Fibroblast of mammary gland (primary cell): ENCODE results near the gene CMTM8.

ENCODE experiments used
- DNase-seq: peaks from one replicate; pipeline ENCODE4 v3.0.0-alpha.2; 2010; ENCODE audit warnings: low read depth
- H3K4me3 ChIP-seq: 2 replicates; pipeline ENCODE4 v1.5.1; 2011; ENCODE audit warnings: low read depth, mild to moderate bottlenecking, low read length, moderate library complexity; ENCODE audit not compliant: control insufficient read depth
- TF ChIP-seq, protein P1 (sequence below): conservative IDR thresholded peaks from 2 replicates; pipeline ENCODE4 v1.5.1; 2011; ENCODE audit warnings: low read depth, low read length, inconsistent platforms; ENCODE audit not compliant: control insufficient read depth, insufficient read depth

Gene CMTM8

DNA sequence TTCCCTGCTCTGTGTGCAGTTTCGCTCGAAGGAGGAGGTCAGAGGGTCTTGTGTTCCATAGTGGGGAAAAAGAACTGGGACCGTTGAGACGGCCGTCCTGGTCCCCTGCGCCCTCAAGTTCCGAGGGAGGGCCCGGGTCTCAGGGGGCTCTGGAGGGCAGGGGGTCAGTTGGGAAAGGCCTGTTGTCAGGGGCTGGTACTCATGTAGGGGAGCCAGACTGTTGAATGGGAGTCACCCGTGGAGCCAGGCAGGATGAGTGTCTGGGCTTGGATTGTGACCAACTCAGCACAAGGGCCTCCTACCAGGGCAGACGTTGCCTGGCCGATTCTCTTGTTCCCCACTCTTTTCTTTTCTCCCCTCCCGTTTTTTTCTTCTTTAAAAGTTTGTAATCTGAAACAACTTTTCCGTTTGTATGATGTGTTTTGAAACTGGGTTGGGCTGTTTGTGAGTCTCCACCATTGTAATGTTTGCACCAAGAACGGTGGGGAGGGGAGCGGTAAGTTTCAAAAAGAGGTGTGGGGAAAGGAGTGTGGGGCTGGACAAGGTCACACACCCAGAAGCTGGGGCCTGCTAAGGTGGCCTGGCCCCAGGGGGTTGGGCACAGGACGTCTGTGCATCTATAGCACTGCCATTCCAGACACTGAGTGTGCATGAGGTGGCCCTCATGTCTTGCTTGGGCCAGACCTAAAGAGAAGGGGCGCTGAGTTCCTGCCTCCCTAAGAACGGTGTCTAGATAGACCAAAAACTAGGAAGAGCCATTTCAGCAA lies 154.2 kb downstream of the CMTM8 start:
- TF ChIP-seq, protein P1, sequence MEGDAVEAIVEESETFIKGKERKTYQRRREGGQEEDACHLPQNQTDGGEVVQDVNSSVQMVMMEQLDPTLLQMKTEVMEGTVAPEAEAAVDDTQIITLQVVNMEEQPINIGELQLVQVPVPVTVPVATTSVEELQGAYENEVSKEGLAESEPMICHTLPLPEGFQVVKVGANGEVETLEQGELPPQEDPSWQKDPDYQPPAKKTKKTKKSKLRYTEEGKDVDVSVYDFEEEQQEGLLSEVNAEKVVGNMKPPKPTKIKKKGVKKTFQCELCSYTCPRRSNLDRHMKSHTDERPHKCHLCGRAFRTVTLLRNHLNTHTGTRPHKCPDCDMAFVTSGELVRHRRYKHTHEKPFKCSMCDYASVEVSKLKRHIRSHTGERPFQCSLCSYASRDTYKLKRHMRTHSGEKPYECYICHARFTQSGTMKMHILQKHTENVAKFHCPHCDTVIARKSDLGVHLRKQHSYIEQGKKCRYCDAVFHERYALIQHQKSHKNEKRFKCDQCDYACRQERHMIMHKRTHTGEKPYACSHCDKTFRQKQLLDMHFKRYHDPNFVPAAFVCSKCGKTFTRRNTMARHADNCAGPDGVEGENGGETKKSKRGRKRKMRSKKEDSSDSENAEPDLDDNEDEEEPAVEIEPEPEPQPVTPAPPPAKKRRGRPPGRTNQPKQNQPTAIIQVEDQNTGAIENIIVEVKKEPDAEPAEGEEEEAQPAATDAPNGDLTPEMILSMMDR = no peak
- peak; percentile 85 for DNase-seq
- H3K4me3 ChIP-seq = peak overlapping the region; percentile 75

DNA sequence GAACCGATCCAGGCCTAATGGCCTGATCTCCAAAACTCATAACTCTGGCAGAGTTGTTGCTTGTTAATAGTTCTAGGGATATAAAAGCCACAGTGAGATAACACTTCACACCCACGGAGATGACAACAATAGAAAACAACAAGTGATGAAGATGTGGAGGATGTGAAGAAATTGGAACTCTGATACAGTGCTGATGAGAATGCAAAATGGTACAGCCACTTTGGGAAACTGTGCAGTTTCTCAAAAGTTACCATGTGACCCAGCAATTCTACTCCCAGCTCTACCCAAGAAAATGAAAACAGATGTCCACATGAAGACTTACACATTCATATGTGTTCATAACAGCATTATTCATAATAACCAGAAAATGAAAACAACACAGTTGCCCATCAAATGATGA lies 157.0 kb downstream of the CMTM8 start:
- no peak overlapping the region for H3K4me3 ChIP-seq
- DNase-seq = peak; percentile 26
- TF ChIP-seq, protein P1 = no peak

DNA sequence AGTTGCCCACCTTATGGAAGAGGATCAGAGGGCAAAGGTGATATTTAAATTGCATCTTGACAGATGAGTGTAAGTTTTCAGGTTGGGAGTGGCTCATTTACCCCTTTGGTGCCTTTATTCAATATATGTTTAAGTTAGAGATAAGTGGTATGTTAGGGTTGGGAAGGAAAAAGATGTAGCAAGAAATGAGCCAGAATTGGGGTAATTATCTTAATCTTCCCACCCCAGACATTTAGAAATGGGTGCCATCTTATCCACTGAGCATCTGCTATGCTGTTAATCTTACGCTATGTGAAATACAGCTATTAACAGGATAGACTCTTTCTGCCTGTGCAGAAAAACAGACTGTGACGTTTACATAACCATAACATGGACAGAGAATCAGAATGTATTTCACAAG lies 159.5 kb downstream of the CMTM8 start:
- no peak for DNase-seq
- no peak overlapping the region for H3K4me3 ChIP-seq
- TF ChIP-seq, protein P1 = no peak

DNA sequence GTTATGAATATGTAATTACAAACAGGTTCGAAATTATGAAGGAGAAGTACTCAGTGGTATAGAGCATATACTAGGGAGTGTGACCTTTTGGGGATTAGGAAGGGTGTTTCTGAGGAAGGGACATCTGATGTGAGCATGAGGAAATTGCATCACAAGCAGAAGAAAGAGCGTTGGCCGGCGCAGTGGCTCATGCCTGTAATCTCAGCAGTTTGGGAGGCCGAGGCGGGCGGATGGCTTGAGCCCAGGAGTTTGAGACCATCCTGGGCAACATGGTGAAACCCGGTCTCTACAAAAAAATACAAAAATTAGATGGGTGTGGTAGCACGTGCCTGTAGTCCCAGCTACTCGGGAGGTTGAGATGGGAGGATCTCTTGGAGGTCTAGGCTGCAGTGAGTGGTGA lies 160.1 kb downstream of the CMTM8 start:
- H3K4me3 ChIP-seq = no peak overlapping the region
- no peak for DNase-seq
- TF ChIP-seq, protein P1 = no peak

DNA sequence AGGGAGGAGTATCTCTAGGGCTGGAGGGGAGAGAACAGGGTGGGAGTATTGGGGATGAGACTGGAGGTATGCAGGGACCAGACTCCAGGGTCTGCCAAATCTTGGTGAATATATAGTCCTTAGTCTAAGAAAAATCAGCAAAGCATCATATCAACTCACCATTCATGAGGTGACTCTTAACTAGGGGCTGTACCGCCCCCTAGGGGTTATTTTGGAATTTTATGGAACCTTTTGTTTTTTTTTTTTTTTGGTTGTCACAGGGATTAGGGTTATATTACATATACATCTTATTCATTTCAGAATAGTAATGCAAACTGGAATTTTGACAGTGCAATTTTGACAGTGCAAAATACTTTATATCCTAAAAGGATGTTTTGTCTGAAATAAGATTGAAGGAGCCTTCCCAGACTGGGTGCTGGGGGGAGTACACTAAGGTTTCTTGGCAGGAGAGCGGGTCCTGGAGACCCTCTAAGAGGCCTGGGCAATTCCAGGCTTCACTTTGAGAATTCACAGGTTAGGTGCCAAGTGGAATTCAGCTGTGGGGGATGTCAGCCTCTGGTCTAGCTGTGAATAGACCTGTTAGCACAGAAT lies 160.6 kb downstream of the CMTM8 start:
- TF ChIP-seq, protein P1 = peak; percentile 73
- peak; percentile 72 for DNase-seq
- H3K4me3 ChIP-seq = no peak overlapping the region

DNA sequence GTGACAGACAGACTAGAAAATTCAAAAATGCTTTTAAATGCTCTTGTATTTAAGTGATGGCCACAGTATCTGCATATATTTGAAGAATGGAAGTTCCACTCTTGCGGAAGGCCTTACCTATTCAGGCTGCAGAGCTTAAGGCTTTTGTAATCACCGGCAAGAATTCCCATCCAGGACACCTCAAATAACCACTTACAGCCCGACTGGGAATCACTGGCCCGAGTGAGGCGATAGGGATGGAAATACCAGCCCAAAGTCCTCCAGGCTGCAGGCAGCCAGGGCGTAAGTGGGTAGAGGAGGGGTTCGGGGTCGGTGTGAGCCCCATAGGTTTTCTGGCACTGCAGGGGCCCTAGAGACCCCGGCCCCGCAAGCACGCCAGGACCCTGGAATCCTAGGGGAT lies 162.6 kb downstream of the CMTM8 start:
- DNase-seq = no peak
- TF ChIP-seq, protein P1 = no peak
- H3K4me3 ChIP-seq = peak overlapping the region; percentile 45

DNA sequence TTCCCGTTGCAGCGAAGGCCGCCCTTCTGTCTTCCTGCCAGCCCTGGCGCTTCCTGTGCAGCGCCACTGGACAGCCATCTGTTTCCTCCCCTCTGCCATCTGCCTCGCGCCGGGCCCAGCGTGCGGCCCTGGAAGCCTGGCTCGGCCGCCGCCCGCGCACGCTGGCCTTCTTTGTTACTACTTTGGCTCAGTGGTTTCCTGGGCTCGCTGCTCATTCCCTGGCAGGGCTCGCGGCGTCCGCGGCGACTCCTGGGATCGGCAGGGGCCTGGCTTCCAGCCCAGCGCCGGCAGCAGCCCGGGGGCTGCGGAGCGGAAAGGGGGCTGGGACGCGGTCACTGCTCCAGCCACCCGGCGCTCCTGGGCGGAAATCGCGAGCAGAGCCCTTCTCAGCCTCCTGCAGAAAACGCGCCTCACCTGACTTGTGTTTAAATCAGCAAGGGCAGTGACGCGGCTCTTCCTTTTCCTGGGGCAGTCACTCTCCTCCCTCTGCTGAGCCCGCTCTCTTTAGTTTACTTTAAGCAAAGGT lies 163.1 kb downstream of the CMTM8 start:
- H3K4me3 ChIP-seq = peak overlapping the region; percentile 45
- TF ChIP-seq, protein P1 = no peak
- DNase-seq = peak; percentile 67
